Measurements from ENCODE around the gene NCKAP5.

The NCKAP5 gene

GRCh38 chr2:132725748-132726147, 842.5 kb downstream of the NCKAP5 start:
- Histone ChIP-seq H3K27me3 (replicated peaks; ENCODE audit: control insufficient read depth, insufficient read depth, low read length) (no peaks in the 10 kb centered on the region), H3K4me3 (replicated peaks; ENCODE audit: low read depth, low read length) (no peak overlapping the region), H3K36me3 (ENCODE audit: control insufficient read depth, insufficient read depth, low read length) (no peaks in the 10 kb centered on the region)
- DNase-seq (ENCODE audit: extremely low read depth, insufficient read length): no peak
- TF ChIP-seq CTCF (IDR thresholded peaks at IDR 0.05; ENCODE audit: insufficient read depth, low read length, poor library complexity, severe bottlenecking): no peak

- Histone ChIP-seq H3K4me3 (replicated peaks; ENCODE audit: low read depth, low read length) (no peak overlapping the region), H3K36me3 (ENCODE audit: control insufficient read depth, insufficient read depth, low read length) (no peaks in the 10 kb centered on the region), H3K27me3 (replicated peaks; ENCODE audit: control insufficient read depth, insufficient read depth, low read length) (no peaks in the 10 kb centered on the region)
- TF ChIP-seq CTCF (IDR thresholded peaks at IDR 0.05; ENCODE audit: insufficient read depth, low read length, poor library complexity, severe bottlenecking): no peak
- no peak for DNase-seq (ENCODE audit: extremely low read depth, insufficient read length)
Measured at GRCh38 chr2:132725148-132725547, 843.1 kb downstream of the NCKAP5 start.

GRCh38 chr2:132721938-132722337, 846.3 kb downstream of the NCKAP5 start:
- TF ChIP-seq CTCF (IDR thresholded peaks at IDR 0.05; ENCODE audit: insufficient read depth, low read length, poor library complexity, severe bottlenecking): no peak
- H3K36me3 ChIP-seq (ENCODE audit: control insufficient read depth, insufficient read depth, low read length): no peaks in the 10 kb centered on the region
- H3K27me3 ChIP-seq (replicated peaks; ENCODE audit: control insufficient read depth, insufficient read depth, low read length): no peaks in the 10 kb centered on the region
- H3K4me3 ChIP-seq (replicated peaks; ENCODE audit: low read depth, low read length): no peak overlapping the region
- no peak for DNase-seq (ENCODE audit: extremely low read depth, insufficient read length)

GRCh38 chr2:132720393-132720792, 847.9 kb downstream of the NCKAP5 start:
- H3K36me3 ChIP-seq (ENCODE audit: control insufficient read depth, insufficient read depth, low read length): no peaks in the 10 kb centered on the region
- no peak for DNase-seq (ENCODE audit: extremely low read depth, insufficient read length)
- H3K27me3 ChIP-seq (replicated peaks; ENCODE audit: control insufficient read depth, insufficient read depth, low read length): no peaks in the 10 kb centered on the region
- H3K4me3 ChIP-seq (replicated peaks; ENCODE audit: low read depth, low read length): no peak overlapping the region
- TF ChIP-seq CTCF (IDR thresholded peaks at IDR 0.05; ENCODE audit: insufficient read depth, low read length, poor library complexity, severe bottlenecking): no peak

- Histone ChIP-seq H3K36me3 (ENCODE audit: control insufficient read depth, insufficient read depth, low read length) (no peaks in the 10 kb centered on the region), H3K4me3 (replicated peaks; ENCODE audit: low read depth, low read length) (no peak overlapping the region), H3K27me3 (replicated peaks; ENCODE audit: control insufficient read depth, insufficient read depth, low read length) (no peaks in the 10 kb centered on the region)
- DNase-seq (ENCODE audit: extremely low read depth, insufficient read length): no peak
- no peak for TF ChIP-seq CTCF (IDR thresholded peaks at IDR 0.05; ENCODE audit: insufficient read depth, low read length, poor library complexity, severe bottlenecking)
Measured at GRCh38 chr2:132719480-132719879, 848.8 kb downstream of the NCKAP5 start.

- no peak overlapping the region for H3K4me3 ChIP-seq (replicated peaks; ENCODE audit: low read depth, low read length)
- no peak for TF ChIP-seq CTCF (IDR thresholded peaks at IDR 0.05; ENCODE audit: insufficient read depth, low read length, poor library complexity, severe bottlenecking)
- H3K36me3 ChIP-seq (ENCODE audit: control insufficient read depth, insufficient read depth, low read length): no peaks in the 10 kb centered on the region
- no peaks in the 10 kb centered on the region for H3K27me3 ChIP-seq (replicated peaks; ENCODE audit: control insufficient read depth, insufficient read depth, low read length)
- no peak for DNase-seq (ENCODE audit: extremely low read depth, insufficient read length)
Measured at GRCh38 chr2:132716954-132717353, 851.3 kb downstream of the NCKAP5 start.

Data from GM06990 (cell line).